GM20431 (cell line): ENCODE results near the gene ZNF821.
"Not testable (repeated sequence)": the region's sequence is repeated elsewhere in the genome, so short reads cannot be mapped to it uniquely, and the experiment has no call there.

Experiments used
- in situ Hi-C: fragments of 300-500 bp; cut with MseI, MboI; formaldehyde crosslinking; loops from one replicate; pipeline ENCODE4 v1.15.0; 2020; ENCODE audit warnings: low sequenced_read_pairs; ENCODE audit not compliant: unreplicated experiment

Gene ZNF821

DNA sequence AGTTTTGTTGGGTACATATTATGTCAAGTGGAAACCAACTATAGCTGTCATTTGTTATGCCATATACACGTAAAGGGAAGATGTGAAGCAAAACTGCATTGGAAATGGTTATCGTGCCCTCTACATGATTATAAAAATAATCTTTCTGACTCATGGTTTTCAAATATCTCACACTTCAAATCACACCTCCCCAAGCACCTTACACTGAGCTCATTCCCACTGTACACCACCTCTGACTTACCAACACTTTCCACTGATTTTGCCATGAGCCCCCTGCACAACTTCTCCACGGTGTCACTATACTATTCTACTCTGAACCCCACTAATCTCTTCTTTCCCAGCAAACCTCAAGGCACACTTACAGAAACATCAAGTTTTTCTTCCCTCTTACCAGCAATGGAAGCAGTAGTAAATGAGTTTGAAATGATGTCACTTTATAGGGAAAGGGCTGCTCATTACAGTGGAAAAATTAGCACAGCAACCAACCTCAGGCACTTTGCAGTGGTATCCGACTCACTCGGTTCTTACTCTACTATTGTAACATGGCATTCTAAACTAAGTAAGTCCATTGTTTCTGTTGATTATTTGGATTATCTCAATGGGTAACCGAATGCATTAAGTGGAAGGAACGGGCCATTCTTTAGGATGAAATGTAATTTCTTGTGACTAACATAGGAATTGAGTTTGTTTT lies 18.7 kb downstream of the ZNF821 start:
- in situ Hi-C loops: no loop called here

DNA sequence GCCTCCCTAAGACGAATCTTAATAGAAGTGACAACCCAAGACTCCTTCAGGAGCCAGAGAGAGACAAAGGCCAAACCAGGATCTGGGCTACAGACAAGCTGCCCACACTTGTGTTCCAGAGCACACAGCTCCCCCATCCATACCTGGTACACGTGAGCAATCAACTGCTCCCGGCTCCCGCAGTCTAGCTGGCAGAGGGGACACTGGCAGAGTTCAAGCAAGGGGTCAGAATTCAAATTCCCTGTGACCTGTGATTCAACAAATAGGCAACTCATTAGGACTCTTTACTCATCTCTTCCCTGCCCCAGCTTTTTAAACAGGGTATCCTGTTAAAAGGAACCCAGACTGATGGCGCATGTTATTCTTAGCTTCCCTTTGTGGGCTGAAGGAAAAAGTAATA lies 20.0 kb downstream of the ZNF821 start:
- in situ Hi-C loops: no loop called here

DNA sequence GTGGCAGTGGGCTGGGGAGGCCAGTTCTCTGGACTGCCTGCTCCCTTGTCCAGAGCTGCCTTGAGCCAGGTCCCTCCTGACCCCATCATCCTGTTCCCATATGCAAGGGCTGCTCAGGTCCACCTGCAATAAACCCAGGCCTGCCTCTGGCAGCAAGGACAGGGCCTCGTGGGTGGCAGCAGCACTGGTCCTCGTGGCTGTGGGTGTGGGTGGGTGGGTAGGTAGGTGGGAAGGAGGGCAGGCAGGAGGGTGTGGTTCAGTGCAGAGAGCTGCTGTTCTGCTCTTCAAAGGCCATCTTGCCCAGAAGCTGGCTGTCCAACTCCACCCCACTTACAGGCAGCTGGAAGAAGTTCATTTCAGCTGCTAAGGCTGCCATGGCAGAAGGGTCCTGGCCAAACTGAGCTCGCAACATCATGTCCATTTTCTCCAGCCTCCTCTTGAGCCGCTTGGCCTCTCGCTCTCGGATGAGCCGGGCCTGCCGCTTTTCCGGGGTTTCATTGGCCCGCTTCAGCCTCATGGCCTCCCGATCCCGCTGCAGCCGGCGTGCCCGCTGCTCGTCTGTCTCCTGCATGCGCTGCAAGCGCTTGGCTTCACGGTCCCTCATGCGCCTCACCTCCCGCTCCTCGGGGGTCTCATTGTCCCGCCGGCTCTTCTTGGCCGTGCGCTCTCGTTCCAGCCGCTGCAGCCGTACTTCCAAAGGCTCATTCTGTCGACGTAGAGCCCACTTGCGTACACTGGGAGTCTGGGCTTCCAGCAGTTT lies 24.0 kb downstream of the ZNF821 start:
- in situ Hi-C loops: no loop called here

DNA sequence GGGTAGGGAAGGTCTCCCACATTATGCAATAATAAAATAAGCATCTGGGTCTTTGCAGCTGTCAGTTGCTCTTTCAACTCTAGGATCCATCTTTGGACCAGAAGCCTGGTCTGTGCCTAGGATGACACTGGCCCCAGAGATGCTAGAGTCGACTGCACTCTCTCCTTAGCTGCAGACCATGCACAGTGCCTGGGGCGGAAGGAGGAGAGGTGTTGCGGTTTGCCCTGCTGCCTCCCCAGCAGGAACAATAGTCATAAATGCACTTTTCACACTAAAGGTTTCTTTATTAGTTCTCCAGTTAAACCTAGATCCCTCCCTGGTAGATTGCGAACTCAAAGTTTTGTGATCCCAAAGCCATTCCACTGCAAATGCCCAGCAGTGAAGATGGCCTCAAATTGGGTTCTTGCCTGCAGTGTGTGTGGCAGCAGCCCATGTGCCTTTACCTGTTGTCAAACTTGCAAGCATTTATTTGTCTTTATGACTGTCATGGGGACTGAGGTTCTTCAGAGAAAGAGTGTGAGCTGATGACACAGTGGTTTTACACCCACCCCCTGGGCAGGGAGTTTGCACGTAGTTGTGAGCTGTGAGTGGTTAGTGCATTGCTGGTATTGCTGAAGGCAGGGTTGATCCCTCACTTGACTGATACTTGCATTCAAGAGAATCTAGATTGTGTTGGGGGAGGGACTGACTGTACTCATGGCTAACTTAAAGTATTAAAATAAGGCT lies 27.9 kb downstream of the ZNF821 start:
- in situ Hi-C loops: no loop called here

DNA sequence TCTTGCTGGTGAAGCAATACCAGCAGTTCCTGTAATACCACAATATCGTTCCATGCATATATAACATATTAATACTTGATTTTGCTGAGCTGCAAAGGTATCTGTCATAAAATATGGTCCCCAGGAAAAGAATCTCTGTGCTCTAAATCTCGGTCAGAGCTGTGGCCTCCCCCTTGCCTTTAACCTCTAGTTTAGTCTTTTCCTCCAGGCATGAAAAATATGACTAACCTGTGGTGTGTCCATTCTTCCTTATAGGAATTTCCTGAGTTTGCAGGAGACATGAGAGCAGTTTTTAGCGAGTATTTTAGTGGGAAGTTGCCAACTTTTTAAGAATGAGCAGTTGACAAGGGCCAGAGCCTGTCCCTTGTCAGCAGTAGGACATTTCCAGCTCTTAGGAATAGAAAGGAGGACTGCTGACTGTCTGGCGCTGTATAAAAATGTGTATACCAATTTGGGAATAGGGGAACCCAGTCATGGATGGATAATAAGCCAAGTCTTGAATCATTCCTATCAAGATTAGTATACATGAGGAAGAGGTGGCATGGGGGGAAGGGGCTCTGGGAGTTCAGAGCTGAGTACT lies 29.5 kb downstream of the ZNF821 start:
- in situ Hi-C loops: no loop called here

DNA sequence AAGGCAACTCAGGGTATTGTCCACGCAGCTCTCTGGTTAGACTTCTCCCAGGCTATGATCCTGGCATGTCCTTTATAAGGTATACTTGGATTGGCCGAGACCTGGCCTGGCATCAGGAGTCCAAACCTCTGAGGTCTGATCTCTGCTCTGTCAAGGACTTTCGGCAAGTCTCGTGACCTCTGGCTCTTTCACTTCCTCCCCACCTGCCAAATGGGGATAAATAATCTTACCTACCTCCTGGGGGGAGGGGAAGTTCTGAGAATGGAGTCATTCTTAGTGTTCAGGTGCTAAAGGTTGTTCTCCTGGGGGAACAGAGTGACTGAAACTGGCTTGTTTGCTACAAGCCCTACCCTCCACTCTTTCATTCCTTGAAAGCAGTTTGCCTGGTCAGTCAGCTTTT lies 30.6 kb downstream of the ZNF821 start:
- in situ Hi-C loops: no loop called here

DNA sequence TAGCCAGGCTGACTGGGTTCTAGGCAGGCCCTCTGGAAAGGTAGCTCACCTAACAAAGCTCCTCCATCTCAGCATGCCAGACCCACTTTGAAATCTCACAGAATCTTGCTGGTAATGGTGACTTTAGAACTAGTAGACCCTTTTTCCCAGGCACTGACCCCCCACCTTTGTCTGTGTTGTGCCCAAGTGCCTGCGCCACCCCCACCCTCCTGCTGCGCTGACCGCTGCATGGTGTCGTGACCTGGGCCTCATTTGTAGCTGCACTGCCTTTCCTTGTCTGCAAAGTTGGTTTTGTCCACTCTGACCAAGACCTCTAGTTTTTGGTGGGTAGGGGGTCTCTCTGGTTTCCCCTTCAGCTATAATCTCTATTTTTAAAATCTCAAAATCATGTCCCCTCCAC lies 31.4 kb downstream of the ZNF821 start:
- in situ Hi-C loops: no loop called here

DNA sequence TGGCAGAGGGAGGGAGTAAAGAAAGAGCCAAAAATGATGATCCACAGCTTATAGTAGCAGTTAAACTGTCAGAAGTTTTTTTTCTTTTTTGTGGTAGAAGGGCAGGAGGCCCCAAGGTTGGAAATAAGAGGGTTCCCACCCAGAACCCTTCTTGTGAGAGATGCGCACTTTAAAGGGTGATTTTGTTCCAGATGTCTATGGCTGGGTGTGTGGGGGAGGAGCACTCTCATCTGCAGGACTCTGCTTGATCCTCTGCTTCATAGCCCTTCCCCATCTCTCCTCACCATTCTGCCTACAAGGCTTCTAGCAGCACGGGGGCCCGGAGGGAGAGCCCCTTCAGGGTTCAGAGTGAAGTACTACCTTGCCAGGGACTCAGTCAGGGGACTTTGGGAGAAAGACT lies 31.8 kb downstream of the ZNF821 start:
- in situ Hi-C loops: no loop called here

DNA sequence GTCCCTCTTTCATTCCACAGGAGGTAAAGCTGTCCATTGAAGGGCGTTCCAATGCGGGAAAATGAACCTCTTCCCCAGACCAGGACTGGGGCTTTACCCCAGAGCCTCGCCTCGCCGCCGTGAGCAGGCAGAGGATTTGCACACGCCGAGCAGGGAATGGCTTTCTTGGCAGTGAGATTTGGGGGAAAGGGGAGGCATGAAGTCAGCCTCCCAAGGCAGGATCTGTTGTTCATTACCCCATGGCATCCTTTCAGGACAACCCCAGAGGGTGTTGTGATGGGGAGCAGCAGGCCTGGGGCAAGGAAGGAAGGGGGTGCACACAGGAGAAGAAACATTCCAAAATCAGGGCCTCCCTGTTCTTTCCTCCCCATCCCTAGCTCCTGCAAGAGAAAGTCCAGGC lies 32.2 kb downstream of the ZNF821 start:
- in situ Hi-C loops: no loop called here

DNA sequence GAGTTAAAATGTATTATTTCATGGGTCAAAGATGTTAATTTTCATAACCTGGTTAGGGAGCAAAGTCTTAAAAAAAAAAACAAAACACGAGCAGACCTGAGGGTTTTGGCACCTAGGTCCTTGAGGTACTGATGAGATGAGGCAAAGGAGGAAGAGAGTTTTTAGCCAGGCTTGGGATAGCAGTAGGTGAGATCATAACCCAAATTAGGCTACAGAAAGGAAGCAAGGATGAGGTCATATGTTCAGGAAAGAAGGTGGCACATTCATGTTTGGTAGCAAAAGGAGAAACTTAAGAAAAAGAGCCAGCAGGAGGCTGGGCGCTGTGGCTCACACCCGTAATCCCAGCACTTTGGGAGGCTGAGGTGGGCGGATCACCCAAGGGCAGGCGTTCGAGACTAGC lies 35.4 kb downstream of the ZNF821 start:
- in situ Hi-C loops: no loop called here

DNA sequence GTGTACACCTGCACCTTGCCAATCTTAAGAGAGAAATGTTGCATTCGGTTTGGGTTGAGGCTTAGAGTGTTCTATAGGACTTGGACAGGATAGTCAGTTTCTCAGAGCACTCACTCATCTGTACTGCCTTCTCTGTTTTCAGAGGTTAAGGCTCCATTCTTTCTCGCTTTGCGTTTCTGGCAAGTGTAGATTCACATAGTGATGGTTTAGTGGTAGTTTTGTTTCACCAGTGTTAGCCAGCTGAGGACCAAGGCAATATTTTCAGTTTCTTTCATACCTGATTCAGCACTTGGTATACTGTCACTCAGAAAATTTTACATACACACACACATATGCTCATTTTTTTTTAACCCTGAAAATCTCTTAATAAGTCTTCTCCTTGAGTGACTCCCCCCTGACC lies 36.9 kb downstream of the ZNF821 start:
- in situ Hi-C loops: no loop called here

DNA sequence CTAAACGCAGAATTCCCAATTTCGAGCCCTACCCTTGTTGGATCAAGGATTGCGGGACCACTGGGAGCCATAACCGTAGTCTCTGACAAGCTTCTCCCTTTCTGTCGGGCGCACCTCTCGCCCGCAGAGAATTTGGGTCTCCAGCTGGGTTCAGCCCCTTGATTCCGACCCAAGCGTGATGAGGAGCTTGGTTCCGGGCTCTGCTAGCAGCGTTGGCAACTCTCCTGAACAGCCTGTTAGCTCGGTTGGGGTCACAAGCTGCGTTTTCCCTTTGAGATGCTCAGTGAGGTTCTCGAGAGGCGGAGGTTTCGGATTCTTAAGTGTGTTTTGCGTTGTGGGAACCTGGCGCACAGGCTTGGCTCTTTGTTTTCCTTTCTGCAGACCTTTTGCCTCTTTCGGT lies 37.6 kb downstream of the ZNF821 start:
- in situ Hi-C loops: no loop called here

DNA sequence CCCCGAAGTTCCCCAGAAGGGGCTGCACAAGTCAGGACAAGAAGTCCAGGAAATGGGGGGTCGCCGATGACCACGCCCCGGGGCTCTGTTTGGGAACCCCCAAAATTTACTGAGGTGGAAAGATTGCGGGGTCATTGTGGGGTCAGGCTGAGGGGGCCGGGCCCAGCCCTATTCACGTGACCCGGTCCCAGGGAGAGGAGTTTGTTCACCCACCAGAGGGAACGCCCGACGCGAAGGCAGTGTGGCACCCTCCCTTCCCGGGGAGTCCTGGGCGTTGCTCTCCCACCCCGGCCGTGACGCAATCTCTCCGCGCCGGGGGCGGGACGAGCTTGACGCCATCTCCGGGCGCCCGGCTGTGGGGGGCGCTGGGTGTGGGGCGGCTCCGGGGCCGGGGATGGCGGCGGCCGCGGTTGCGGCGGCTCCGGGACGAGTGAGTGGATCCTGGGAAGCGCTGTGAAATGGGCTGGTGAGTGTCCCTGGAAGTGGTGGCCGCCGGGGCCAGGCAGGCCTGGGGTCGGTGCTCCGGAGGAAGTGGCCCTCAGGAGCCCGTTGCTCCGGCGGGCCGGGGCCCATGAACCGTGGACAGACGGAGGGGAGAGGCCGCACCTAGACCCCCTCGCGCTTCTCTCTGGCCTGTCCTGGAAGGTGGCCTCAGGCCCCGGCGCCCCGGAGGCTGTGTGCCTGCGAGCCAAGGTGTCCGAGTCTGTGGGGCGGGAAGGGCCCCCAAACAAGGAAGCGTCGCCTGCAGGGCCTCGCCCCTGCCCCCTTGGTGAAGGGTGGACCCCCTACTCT lies 38.1 kb downstream of the ZNF821 start, which contains the start of gene ATXN1L:
TSS of gene ATXN1L (plus strand) at position 338 of the 792 bp plus-strand sequence. CDS start 3,765 bp downstream, outside the sequence.
- in situ Hi-C loops: no loop called here

DNA sequence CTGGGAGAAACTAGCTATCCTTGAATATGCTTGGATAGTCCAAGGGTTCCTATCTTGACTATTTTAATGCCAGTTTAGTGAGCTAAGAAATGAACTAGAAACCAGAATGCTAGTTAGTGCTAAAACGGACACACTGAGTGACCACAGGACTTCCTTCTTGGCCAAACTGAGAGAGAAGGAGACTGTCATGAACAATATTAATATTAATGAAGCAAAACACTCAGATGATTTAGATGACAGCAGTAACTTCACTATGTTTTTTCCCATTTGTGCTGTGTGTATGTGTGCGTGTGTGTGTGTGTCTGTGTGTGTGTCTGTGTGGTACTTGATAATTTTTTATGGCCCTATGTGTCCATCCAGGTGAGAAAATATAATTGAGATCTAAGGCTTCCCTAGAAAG lies 40.4 kb downstream of the ZNF821 start:
- in situ Hi-C loops: no loop called here

DNA sequence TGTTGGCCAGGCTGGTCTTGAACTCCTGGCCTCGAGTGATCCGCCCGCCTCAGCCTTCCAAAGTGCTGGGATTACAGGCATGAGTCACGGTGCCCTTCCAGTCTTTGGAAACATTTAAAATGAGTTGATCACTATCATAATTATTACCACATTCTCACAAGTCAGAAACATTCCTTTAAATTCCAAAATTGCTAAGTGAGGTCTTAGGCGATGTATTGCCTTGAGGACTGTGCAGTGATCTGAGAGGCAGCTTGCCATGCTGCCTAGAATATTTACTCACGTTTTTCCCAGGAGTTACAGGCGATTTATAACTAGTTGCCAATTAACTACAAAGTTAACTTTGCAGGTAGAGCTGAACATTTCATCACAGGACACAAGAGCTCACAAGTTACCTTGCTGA lies 43.9 kb downstream of the ZNF821 start:
- in situ Hi-C loops: no loop called here

DNA sequence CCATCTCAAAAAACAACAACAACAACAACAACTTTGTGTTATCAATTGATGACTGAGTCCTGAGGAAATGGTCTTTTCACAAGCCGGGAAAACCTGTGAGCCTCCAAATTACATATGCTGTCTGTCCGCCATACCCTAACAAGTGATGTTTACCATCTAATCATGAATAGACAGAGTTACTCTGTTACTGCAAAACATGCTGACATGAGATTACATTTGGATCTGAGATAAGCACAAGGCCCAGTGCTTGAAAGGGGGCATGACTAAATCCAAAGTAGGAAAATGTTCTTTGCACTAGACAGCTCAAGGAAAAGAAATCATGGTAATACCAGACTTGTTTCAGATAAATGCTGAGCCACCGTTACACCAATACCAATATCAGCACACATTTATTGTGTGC lies 46.8 kb downstream of the ZNF821 start:
- in situ Hi-C loops: no loop called here

DNA sequence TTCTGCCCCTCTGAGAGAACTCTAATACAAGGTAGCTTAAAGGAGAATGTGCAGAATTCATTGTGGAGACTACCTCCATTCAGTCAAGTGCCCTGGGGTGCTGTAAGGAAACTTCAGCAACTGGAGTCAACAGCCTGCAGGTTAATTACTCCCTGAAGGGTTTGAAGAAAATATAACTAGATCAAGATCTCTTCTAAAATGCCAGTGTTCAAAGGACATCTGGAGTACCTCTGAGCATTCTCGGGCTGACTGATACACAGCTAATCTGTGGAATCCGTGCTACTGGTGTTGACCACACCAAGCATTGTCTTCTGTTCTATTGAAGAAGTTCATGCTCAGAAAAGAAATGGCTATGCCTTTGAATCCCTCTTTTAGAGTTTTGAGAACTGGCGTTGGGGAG lies 49.7 kb downstream of the ZNF821 start:
- in situ Hi-C loops: no loop called here

DNA sequence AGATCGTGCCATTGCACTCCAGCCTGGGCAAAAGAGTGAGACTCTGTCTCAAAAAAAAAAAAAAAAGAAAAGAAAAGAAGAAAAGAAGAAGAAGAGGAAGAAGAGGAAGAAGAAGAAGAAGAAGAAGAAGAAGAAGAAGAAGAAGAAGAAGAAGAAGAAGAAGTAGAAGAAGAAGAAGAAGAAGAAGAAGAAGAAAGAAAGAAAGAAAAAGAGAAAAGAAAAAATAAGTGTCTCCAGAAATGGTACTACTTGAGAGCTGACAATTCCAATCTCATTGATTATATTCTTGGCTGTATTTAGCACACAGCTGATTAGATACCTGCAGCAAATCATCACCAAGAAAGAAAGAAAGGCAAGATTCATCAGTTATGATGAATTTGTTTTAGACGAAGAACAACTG lies 51.9 kb downstream of the ZNF821 start:
- in situ Hi-C loops: not testable (repeated sequence)

DNA sequence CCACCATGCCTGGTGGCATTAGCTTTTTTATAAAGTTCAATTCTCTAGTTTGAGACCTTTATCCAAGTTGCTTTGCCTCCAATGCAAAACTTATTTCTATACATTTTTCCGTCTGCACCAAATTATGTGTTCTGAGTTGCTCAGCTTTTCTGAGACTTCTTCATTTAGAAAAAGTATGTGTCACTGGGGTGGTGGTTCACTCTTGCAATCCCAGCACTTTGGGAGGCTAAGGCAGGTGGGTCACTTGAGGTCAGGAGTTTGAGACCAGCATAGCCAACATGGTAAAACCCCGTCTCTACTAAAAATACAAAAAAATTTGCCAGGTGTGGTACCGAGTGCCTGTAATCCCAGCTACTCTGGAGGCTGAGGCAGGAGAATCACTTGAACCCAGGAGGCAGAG lies 52.3 kb downstream of the ZNF821 start:
- in situ Hi-C loops: not testable (repeated sequence)

DNA sequence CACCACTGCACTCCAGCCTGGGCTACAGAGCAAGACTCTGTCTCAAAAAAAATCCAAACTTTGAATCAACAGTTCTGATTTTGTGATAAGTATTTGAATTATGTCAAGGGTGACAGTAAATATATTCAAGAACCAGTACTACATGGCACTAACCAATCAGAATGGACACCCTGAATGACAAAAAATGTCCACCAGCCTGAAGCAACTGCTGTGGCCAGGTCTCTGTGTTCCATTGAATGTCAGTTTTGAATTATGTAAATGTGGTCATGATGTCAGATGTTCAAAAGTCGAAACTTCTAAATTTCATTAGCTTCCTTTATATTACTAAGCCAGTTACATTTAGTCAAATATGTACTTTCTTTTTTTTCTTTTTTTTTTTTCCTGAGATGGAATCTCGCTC lies 53.6 kb downstream of the ZNF821 start:
- in situ Hi-C loops: no loop called here
